Gastrocnemius medialis (tissue), 4 donors: ENCODE data around the gene ZNF488.

Experiments used
- CTCF ChIP-seq, 5 experiments: fragments of 450-650 bp in 3 of 5; fragments of 200-600 bp in 2 of 5; sonication (generic) in 2 of 5; IDR thresholded peaks in 4 of 5; conservative IDR thresholded peaks in 1 of 5; 1 replicate in 4 of 5; 2 replicates in 1 of 5; pipeline ENCODE4 v1.5.1; 2016 to 2019; ENCODE audit warnings: antibody characterized with exemption in 5 of 5, mild to moderate bottlenecking in 3 of 5, moderate library complexity in 3 of 5
- POLR2A ChIP-seq, 2 donors: fragments of 450-650 bp; IDR thresholded peaks; one replicate each; pipeline ENCODE4 v1.6.1; 2017; ENCODE audit warnings: antibody characterized with exemption in 2 of 2, mild to moderate bottlenecking in 2 of 2, moderate library complexity in 2 of 2

GRCh38 chr10:47409866-47410256 lies 25.8 kb upstream of the ZNF488 start:
- TF ChIP-seq CTCF (IDR thresholded peaks at IDR 0.05 in 4 of 5, conservative IDR thresholded peaks at IDR 0.05 in 1 of 5), result no peak
- TF ChIP-seq POLR2A (IDR thresholded peaks at IDR 0.05), result no peak
